HG03280 (cell line): ENCODE results near the gene SOX14.

Experiments
- ATAC-seq: cut with Tn5 transposase; IDR thresholded peaks from one replicate; pipeline ENCODE4 v1.9.1; 2021; ENCODE audit warnings: mild to moderate bottlenecking, moderate library complexity; ENCODE audit not compliant: unreplicated experiment

The SOX14 gene

GRCh38 chr3:137767538-137768360 is 3.6 kb downstream of the SOX14 start:
- no peak for ATAC-seq

GRCh38 chr3:137768361-137769321 is 4.5 kb downstream of the SOX14 start:
- no peak for ATAC-seq

GRCh38 chr3:137769322-137770065 is 5.4 kb downstream of the SOX14 start:
- no peak for ATAC-seq

GRCh38 chr3:137770066-137770834 is 6.1 kb downstream of the SOX14 start:
- ATAC-seq: no peak

- no peak for ATAC-seq
Measured at GRCh38 chr3:137770835-137771399, 6.8 kb downstream of the SOX14 start.

GRCh38 chr3:137771401-137772213 is 7.5 kb downstream of the SOX14 start:
- no peak for ATAC-seq

- no peak for ATAC-seq
Measured at GRCh38 chr3:137772214-137772955, 8.3 kb downstream of the SOX14 start.

GRCh38 chr3:137778941-137779340 is 14.8 kb downstream of the SOX14 start:
- ATAC-seq: no peak

GRCh38 chr3:137787529-137787928 is 23.4 kb downstream of the SOX14 start:
- no peak for ATAC-seq

- no peak for ATAC-seq
Measured at GRCh38 chr3:137789236-137789635, 25.1 kb downstream of the SOX14 start.

- no peak for ATAC-seq
Measured at GRCh38 chr3:137792626-137793271, 28.6 kb downstream of the SOX14 start.

- ATAC-seq: no peak
Measured at GRCh38 chr3:137796993-137797392, 32.9 kb downstream of the SOX14 start.

- no peak for ATAC-seq
Measured at GRCh38 chr3:137803215-137803614, 39.1 kb downstream of the SOX14 start.

GRCh38 chr3:137807998-137808397 is 43.9 kb downstream of the SOX14 start:
- ATAC-seq: no peak

- no peak for ATAC-seq
Measured at GRCh38 chr3:137809509-137809908, 45.4 kb downstream of the SOX14 start.

GRCh38 chr3:137812023-137812422 is 47.9 kb downstream of the SOX14 start:
- no peak for ATAC-seq

- no peak for ATAC-seq
Measured at GRCh38 chr3:137815251-137815650, 51.1 kb downstream of the SOX14 start.
